HEK293 (cell line): ENCODE results near the gene C1QTNF12.

Experiments
- CTCF ChIA-PET: fragments of 350-600 bp; formaldehyde crosslinking; extraction: SDS; loops from one replicate; lab custom pipeline; 2021; ENCODE audit warnings: antibody characterized with exemption; lab: Yijun Ruan, JAX
- POLR2A ChIA-PET: fragments of 300-600 bp; formaldehyde crosslinking; extraction: SDS; loops from one replicate; lab custom pipeline; 2020; ENCODE audit warnings: antibody characterized with exemption, inconsistent platforms; lab: Yijun Ruan, JAX
- H3K27ac ChIP-seq: fragments of 200-500 bp; sonication (Bioruptor generic); 2 replicates; pipeline ENCODE4 v1.5.1; 2014; ENCODE audit warnings: low read depth, low read length, control low read depth, inconsistent platforms; ENCODE audit errors: extremely low read depth
- H3K36me3 ChIP-seq, 2 experiments: fragments of 200-500 bp in 1 of 2; sonication (Bioruptor generic) in 1 of 2; 1 replicate in 1 of 2; 2 replicates in 1 of 2; pipeline ENCODE4 v1.5.1; 2014 to 2017; ENCODE audit warnings: inconsistent platforms in 2 of 2, low read length in 2 of 2; ENCODE audit not compliant: control insufficient read depth in 2 of 2, insufficient read depth in 1 of 2
- H3K4me1 ChIP-seq: fragments of 200-500 bp; sonication (Bioruptor generic); 2 replicates; pipeline ENCODE4 v1.5.1; 2014; ENCODE audit warnings: mild to moderate bottlenecking, low read length, inconsistent platforms; ENCODE audit not compliant: control insufficient read depth, insufficient read depth
- H3K4me3 ChIP-seq: 2 replicates; pipeline ENCODE4 v1.5.1; 2011; ENCODE audit warnings: low read depth, mild to moderate bottlenecking, control low read depth, low read length, moderate library complexity
- H3K9me3 ChIP-seq: fragments of 200-500 bp; sonication (Bioruptor generic); 2 replicates; pipeline ENCODE4 v1.5.1; 2014; ENCODE audit warnings: low read depth, low read length, inconsistent platforms; ENCODE audit not compliant: control insufficient read depth, insufficient read depth
- ATF2 ChIP-seq: fragments of 450-650 bp; formaldehyde crosslinking; IDR thresholded peaks from 2 replicates; pipeline ENCODE4 v1.5.1; 2016; ENCODE audit warnings: missing biosample characterization, missing genetic modification characterization, low read depth
- EGR2 ChIP-seq: fragments of 450-650 bp; formaldehyde crosslinking; IDR thresholded peaks from 2 replicates; pipeline ENCODE4 v1.5.1; 2016; ENCODE audit warnings: low read depth, missing biosample characterization, missing genetic modification characterization
- ELK4 ChIP-seq: IDR thresholded peaks from 2 replicates; pipeline ENCODE4 v1.6.1; 2011; ENCODE audit warnings: mild to moderate bottlenecking, low read depth, low read length, borderline replicate concordance
- GLI4 ChIP-seq: fragments of 450-650 bp; formaldehyde crosslinking; IDR thresholded peaks from 2 replicates; pipeline ENCODE4 v1.5.1; 2016; ENCODE audit warnings: missing biosample characterization, missing genetic modification characterization
- SETDB1 ChIP-seq: IDR thresholded peaks from one replicate; pipeline ENCODE4 v1.6.1; 2017; ENCODE audit warnings: mild to moderate bottlenecking, low read length, moderate library complexity, mixed read lengths; ENCODE audit not compliant: insufficient read length
- SP2 ChIP-seq: fragments of 450-650 bp; formaldehyde crosslinking; IDR thresholded peaks from 2 replicates; pipeline ENCODE4 v1.5.1; 2016; ENCODE audit warnings: missing biosample characterization, missing genetic modification characterization
- SP7 ChIP-seq: fragments of 450-650 bp; formaldehyde crosslinking; IDR thresholded peaks from 2 replicates; pipeline ENCODE4 v1.5.1; 2016; ENCODE audit warnings: missing biosample characterization, missing genetic modification characterization
- ZBTB20 ChIP-seq: fragments of 450-650 bp; formaldehyde crosslinking; IDR thresholded peaks from 2 replicates; pipeline ENCODE4 v1.5.1; 2016; ENCODE audit warnings: missing biosample characterization, missing genetic modification characterization
- ZBTB21 ChIP-seq: fragments of 450-650 bp; formaldehyde crosslinking; IDR thresholded peaks from 2 replicates; pipeline ENCODE4 v1.5.1; 2017; ENCODE audit warnings: missing biosample characterization, missing genetic modification characterization
- ZFP37 ChIP-seq: fragments of 450-650 bp; formaldehyde crosslinking; IDR thresholded peaks from 2 replicates; pipeline ENCODE4 v1.5.1; 2016; ENCODE audit warnings: missing biosample characterization, missing genetic modification characterization
- ZNF114 ChIP-seq: fragments of 450-650 bp; formaldehyde crosslinking; IDR thresholded peaks from 2 replicates; pipeline ENCODE4 v1.5.0; 2017; ENCODE audit warnings: missing biosample characterization, missing genetic modification characterization
- ZNF184 ChIP-seq: fragments of 450-650 bp; IDR thresholded peaks from 2 replicates; pipeline ENCODE4 v1.5.1; 2018; ENCODE audit warnings: missing biosample characterization, mild to moderate bottlenecking, missing genetic modification characterization
- ZNF211 ChIP-seq: fragments of 450-650 bp; formaldehyde crosslinking; IDR thresholded peaks from 2 replicates; pipeline ENCODE4 v1.5.1; 2016; ENCODE audit warnings: low read depth, missing biosample characterization, missing genetic modification characterization
- ZNF214 ChIP-seq: fragments of 450-650 bp; formaldehyde crosslinking; IDR thresholded peaks from 2 replicates; pipeline ENCODE4 v1.5.1; 2017; ENCODE audit warnings: missing biosample characterization, mild to moderate bottlenecking, missing genetic modification characterization, borderline replicate concordance
- ZNF26 ChIP-seq: fragments of 450-650 bp; formaldehyde crosslinking; IDR thresholded peaks from 2 replicates; pipeline ENCODE4 v1.5.1; 2016; ENCODE audit warnings: missing biosample characterization, missing genetic modification characterization
- ZNF354C ChIP-seq: fragments of 450-650 bp; formaldehyde crosslinking; IDR thresholded peaks from 2 replicates; pipeline ENCODE4 v1.5.1; 2016; ENCODE audit warnings: missing biosample characterization, missing genetic modification characterization, low read depth, borderline replicate concordance
- ZNF416 ChIP-seq: fragments of 450-650 bp; formaldehyde crosslinking; IDR thresholded peaks from 2 replicates; pipeline ENCODE4 v1.5.1; 2016; ENCODE audit warnings: missing biosample characterization, missing genetic modification characterization
- ZNF571 ChIP-seq: fragments of 450-650 bp; formaldehyde crosslinking; IDR thresholded peaks from 2 replicates; pipeline ENCODE4 v1.5.0; 2017; ENCODE audit warnings: missing biosample characterization, missing genetic modification characterization
- ZNF580 ChIP-seq: fragments of 450-650 bp; formaldehyde crosslinking; IDR thresholded peaks from 2 replicates; pipeline ENCODE4 v1.5.1; 2016; ENCODE audit warnings: missing biosample characterization, missing genetic modification characterization
- ZNF596 ChIP-seq: fragments of 450-650 bp; IDR thresholded peaks from 2 replicates; pipeline ENCODE4 v1.5.0; 2018; ENCODE audit warnings: missing biosample characterization, mild to moderate bottlenecking, missing genetic modification characterization, moderate library complexity
- ZNF610 ChIP-seq: fragments of 450-650 bp; formaldehyde crosslinking; IDR thresholded peaks from 2 replicates; pipeline ENCODE4 v1.5.1; 2016; ENCODE audit warnings: missing biosample characterization, missing genetic modification characterization, borderline replicate concordance
- ZNF621 ChIP-seq: fragments of 450-650 bp; formaldehyde crosslinking; IDR thresholded peaks from 2 replicates; pipeline ENCODE4 v1.5.1; 2017; ENCODE audit warnings: missing biosample characterization, missing genetic modification characterization
- ZNF624 ChIP-seq: fragments of 450-650 bp; formaldehyde crosslinking; IDR thresholded peaks from 2 replicates; pipeline ENCODE4 v1.5.1; 2017; ENCODE audit warnings: missing biosample characterization, missing genetic modification characterization
- ZNF660 ChIP-seq: fragments of 450-650 bp; IDR thresholded peaks from 2 replicates; pipeline ENCODE4 v1.5.1; 2018; ENCODE audit warnings: missing biosample characterization, mild to moderate bottlenecking, missing genetic modification characterization
- ZNF837 ChIP-seq: fragments of 450-650 bp; formaldehyde crosslinking; IDR thresholded peaks from 2 replicates; pipeline ENCODE4 v1.5.1; 2016; ENCODE audit warnings: missing biosample characterization, missing genetic modification characterization
- ZSCAN4 ChIP-seq: fragments of 450-650 bp; formaldehyde crosslinking; IDR thresholded peaks from 2 replicates; pipeline ENCODE4 v1.5.1; 2017; ENCODE audit warnings: missing biosample characterization, missing genetic modification characterization
- TF ChIP-seq, protein P1 (sequence below): fragments of 450-650 bp; formaldehyde crosslinking; IDR thresholded peaks from 2 replicates; pipeline ENCODE4 v1.5.1; 2016; ENCODE audit warnings: missing biosample characterization, missing genetic modification characterization
- TF ChIP-seq, protein P2 (sequence below): fragments of 450-650 bp; formaldehyde crosslinking; IDR thresholded peaks from 2 replicates; pipeline ENCODE4 v1.5.1; 2017; ENCODE audit warnings: missing biosample characterization, missing genetic modification characterization

Gene C1QTNF12

GRCh38 chr1:1231400-1232207 lies 14.9 kb downstream of the C1QTNF12 start, which contains the start of gene SDF4:
Gene SDF4, minus strand, starts transcription at chr1:1232001. Its CDS starts 3,229 bp downstream, at chr1:1228772.
- Histone ChIP-seq H3K4me3 (peak within 1 kb of the TSS; percentile 81), H3K4me1 (no peaks in the 10 kb centered on the region; the same call in 1 of the 2 replicates), H3K27ac (peak within 1 kb of the TSS; percentile 90), H3K36me3 (peaks cover 0 to 44% of the 10 kb centered on the region in 2 experiments; a peak in 1 of 3 replicates), H3K9me3 (no peaks in the 10 kb centered on the region)
- ChIA-PET CTCF (interaction anchor here (0.5 to 1.8 kb wide), 6 partner anchors 13 to 168 kb away, joined by 3 to 20 read pairs (median 4); no protein-coding TSS in a partner anchor), POLR2A (interaction anchor here (0.8 to 1.5 kb wide), 4 partner anchors 24 to 152 kb away, joined by 3 to 5 read pairs (median 3); partner anchors contain the start of gene AURKAIP1)
- TF ChIP-seq ZNF596 (tag by site-specific recombination) (0 out of 2 replicates have a peak, but pooled peaks have one; percentile 27), ZNF211 (tag by site-specific recombination) (no peak), ZNF416 (tag by site-specific recombination) (no peak), ZBTB20 (peak; percentile 94), SP2 (tag by site-specific recombination) (peak; percentile 86), ZSCAN4 (tag by site-specific recombination) (no peak), GLI4 (tag by site-specific recombination) (no peak), EGR2 (tag by site-specific recombination) (peak; percentile 27; the same call in 1 of the 2 replicates), ZNF621 (tag by site-specific recombination) (no peak), ZNF624 (no peak), ZNF26 (tag by site-specific recombination) (no peak), SETDB1 (no peak), ZNF610 (tag by site-specific recombination) (no peak), ZNF580 (tag by site-specific recombination) (no peak), ZNF571 (tag by site-specific recombination) (no peak), ELK4 (peak; percentile 75; the same call in 1 of the 2 replicates), ZNF214 (tag by site-specific recombination) (no peak), ZNF837 (no peak), ZFP37 (no peak), ZNF114 (no peak), SP7 (tag by site-specific recombination) (peak; percentile 57; the same call in 1 of the 2 replicates), ZBTB21 (no peak), ZNF184 (tag by site-specific recombination) (no peak), ATF2 (tag by site-specific recombination) (no peak), ZNF660 (peak; percentile 57), ZNF354C (no peak)
- TF ChIP-seq, protein P1, sequence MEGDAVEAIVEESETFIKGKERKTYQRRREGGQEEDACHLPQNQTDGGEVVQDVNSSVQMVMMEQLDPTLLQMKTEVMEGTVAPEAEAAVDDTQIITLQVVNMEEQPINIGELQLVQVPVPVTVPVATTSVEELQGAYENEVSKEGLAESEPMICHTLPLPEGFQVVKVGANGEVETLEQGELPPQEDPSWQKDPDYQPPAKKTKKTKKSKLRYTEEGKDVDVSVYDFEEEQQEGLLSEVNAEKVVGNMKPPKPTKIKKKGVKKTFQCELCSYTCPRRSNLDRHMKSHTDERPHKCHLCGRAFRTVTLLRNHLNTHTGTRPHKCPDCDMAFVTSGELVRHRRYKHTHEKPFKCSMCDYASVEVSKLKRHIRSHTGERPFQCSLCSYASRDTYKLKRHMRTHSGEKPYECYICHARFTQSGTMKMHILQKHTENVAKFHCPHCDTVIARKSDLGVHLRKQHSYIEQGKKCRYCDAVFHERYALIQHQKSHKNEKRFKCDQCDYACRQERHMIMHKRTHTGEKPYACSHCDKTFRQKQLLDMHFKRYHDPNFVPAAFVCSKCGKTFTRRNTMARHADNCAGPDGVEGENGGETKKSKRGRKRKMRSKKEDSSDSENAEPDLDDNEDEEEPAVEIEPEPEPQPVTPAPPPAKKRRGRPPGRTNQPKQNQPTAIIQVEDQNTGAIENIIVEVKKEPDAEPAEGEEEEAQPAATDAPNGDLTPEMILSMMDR = no peak
- TF ChIP-seq, protein P2, sequence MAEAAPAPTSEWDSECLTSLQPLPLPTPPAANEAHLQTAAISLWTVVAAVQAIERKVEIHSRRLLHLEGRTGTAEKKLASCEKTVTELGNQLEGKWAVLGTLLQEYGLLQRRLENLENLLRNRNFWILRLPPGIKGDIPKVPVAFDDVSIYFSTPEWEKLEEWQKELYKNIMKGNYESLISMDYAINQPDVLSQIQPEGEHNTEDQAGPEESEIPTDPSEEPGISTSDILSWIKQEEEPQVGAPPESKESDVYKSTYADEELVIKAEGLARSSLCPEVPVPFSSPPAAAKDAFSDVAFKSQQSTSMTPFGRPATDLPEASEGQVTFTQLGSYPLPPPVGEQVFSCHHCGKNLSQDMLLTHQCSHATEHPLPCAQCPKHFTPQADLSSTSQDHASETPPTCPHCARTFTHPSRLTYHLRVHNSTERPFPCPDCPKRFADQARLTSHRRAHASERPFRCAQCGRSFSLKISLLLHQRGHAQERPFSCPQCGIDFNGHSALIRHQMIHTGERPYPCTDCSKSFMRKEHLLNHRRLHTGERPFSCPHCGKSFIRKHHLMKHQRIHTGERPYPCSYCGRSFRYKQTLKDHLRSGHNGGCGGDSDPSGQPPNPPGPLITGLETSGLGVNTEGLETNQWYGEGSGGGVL = peak; percentile 17; the same call in 1 of the 2 replicates
